8988T (cell line): ENCODE data around the gene NXT1.
"Not testable (repeated sequence)": the region's sequence is repeated elsewhere in the genome, so short reads cannot be mapped to it uniquely, and the experiment has no call there.

Experiments used
- DNase-seq: peaks from one replicate; pipeline ENCODE4 v3.0.0; 2011

The NXT1 gene

DNA sequence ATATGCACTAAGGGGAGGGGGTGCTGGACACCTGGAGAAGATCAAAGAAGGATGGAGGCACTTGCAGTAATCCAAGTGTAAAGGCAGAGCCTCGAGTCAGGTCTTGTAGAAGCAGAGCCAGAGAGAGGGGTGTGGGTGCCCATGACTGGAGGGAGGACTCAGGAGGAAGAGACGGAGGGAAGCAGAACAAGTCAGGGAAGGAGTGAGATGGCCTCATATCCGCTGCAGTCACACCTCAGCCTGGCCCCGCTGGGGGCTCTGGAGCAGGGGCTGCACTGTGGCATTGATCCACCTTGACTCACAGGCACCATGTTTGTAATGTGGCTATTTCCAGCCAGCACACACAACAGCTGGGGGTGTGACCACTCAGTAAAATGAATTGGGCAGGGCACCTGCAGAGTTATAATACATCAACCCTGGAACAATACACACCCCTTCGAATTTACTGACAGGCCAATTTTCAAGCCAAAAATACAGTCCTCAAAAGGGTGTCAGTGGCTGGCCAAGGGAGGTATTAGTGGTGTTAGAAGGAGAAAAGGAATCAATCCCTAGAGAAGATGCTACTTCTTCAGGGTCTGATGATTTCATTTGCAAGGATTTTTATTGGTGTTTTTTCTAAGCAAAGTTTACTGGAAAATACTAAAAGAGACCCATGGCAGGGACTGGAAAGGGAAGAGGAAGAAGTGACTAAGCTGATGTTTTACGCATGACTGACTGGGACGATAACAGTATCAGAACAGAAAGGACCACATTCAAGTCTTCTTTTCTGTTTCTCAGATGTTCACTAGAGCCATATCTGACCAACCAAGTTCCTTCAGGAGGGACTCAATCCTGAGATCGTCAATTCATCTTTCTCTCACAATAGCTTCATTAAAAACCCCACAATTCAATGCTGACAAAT, 18.9 kb upstream of the NXT1 start:
- no peak for DNase-seq

DNA sequence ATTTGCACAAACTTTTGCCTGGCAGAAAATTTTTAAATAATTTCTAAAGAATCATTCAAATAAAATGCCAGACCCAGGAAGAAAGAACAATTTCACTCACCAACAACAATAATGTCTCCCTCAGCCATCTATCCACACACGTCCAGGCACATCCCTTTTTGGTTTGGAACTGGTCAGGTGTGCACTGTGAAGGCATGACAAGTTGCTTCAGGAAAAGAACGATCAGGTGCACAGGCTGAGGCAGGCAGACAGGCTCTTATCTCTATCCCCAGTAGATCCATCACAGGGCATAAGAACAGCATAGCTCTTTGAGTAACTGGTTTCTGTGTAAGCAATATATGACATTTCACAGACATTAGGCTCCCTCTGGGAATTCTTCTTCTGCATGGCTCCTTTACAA, 18.1 kb upstream of the NXT1 start:
- no peak for DNase-seq

DNA sequence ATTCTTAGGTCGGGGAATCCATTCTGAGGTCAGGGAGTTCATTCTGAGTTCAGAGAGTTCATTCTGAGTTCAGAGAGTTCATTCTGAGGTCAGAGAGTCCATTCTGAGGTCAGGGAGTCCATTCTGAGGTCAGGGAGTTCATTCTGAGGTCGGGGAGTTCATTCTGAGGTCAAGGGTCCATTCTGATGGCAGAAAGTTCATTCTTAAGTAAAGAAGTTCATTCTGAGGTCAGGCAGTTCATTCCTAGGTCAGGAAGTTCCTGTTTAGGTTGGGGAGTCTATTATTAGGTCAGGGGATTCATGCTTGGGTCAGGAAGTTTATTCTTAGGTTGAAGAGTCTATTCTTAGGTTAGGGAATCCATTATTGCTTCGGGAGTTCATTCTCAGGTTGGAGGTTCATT, 16.5 kb upstream of the NXT1 start:
- DNase-seq: no peak

DNA sequence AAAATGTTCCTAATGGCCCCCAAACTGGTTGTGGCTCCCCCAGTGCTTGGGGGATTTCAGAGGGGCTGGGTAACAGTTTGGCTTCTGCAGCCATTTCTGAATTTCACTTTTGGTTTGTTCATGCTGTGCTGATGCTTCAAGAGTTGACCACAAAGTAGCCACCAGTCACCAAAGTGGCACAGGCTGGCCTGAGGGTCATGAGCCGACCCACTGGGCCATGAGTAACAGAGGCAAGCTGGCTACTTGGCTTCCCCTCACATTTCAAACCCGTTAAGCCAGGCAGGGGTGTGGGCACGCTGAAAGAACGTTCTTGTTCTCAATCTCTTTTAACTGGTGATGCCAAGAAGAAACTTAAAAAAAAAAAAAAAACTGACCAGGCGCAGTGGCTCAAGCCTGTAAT, 15.1 kb upstream of the NXT1 start:
- no peak for DNase-seq

DNA sequence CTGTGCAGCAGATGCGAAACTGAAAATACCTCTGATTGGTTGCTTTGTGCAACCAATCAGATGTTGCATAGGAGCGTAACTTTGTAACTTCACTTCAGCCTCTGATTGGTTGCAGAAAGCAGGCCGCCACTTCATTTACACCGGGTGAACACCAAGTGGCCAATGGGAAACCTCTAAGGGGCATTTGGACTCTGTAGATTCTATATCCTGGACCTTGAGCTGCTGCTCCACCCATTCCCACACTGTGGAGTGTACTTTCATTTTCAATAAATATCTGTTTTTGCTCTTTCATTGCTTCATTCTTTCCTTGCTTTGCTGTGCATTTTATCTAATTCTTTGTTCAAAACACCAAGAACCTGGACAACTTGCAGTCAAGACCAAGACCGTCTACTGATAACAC, 14.1 kb upstream of the NXT1 start:
- DNase-seq: no peak

DNA sequence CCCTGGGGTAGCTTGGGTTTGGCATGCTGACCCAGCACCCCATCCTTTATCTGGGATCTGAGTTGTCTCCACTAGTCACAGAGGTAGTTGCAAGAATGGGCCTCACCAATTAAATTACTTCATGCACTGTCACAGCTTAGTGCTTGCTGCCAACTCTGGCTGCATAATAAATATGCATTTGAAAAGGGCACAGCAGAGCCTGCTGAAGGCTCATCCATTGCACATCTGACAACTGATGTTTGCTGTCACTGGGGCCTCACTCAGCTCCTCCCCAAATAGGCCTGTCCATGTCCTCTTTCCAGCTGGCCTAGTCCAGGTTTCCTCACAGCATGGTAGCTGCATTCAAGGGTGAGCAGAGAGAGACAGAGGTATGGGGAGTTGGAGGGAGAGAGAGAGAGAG, 13.3 kb upstream of the NXT1 start:
- DNase-seq: no peak

DNA sequence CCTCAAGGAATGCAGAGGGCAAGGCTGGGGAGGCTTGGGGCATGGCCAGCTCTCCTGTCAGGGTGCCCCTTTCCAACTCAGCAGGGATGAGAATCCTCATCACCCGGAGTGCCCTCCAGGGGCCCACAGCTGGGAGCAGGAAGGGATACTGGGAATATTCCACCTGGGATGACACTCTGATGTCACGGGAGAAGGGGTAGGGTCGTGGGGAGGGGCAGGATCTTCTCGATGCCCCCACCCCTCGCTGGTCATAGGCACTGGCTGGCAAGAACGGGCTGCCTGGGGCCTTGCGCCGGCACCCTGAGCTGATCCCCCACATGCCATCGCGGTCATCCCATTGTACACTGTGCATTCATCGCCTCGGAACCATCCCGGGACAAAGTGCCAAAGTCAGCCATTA, 10.6 kb upstream of the NXT1 start:
- no peak for DNase-seq

DNA sequence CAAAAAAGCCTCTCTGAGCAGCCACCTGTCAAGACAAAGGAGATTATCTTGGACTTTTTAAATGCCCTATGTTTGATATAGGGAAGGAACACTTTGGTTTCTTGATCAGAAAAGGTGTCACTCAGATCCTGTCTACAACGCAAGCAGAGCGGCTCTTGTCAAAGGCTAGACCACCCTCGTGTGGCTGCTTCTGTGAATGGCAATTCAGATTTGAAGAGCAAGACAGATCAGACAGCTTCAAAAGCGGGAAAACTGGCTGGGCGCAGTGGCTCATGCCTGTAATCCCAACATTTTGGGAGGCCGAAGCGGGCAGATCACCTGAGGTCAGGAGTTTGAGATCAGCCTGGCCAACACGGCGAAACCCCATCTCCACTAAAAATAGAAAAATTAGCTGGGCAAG, 10.1 kb upstream of the NXT1 start:
- peak; percentile 61 for DNase-seq

DNA sequence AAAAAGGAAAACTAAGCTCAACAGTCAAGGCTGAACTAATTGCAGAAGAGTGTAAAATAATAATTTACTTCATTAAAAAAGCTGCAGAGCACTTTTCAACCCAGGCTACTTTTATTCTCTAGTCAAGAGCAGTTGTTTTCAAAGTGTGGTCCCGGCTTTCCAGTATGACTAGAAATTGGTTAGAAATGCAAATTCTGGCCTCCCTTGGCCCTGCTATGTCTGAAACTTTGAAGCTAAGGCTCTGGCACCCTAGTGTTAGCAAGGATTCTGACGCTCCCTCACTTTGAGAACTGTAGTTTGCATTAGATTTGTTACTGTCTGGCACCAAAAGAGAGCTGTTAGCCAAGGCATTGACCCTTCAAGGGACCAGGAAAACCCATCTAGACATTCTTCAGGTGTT, 9.5 kb upstream of the NXT1 start:
- no peak for DNase-seq

DNA sequence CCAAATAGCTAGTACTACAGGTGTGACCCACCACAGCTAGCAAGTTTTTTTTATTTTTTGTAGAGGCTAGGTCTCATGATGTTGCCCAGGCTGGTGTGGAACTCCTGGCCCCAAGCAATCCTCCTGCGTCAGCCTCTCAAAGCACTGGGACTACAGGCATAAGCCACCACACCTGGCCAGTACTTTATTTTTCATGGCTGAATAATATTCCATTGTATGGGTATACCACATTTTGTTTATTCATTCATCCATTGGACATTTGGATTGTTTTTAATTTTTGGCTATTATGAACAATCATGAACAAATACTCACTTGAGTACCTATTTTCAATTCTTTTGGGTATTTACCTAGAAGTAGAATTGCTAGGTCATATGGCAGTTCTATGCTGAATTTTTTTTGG, 7.0 kb upstream of the NXT1 start:
- DNase-seq: no peak

DNA sequence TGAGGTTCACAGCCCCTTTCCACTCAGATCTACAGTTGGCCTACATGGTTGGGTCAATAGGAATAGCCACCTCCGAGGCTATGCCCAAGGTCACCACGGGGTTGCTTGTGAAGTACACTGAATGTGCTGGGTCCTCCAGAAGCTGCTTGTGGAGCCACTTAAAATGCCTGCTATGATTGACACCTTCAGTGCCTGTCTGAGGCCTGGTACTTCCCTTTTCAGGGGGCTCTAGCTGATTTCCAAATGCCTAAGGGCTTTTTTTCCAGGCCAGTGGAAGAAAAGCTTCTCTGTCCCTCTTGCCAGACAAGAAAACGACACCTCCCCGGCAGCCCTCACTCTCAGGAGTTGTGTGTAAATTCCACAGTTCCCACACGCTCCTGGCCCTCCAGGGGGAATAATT, 6.3 kb upstream of the NXT1 start:
- DNase-seq: no peak

DNA sequence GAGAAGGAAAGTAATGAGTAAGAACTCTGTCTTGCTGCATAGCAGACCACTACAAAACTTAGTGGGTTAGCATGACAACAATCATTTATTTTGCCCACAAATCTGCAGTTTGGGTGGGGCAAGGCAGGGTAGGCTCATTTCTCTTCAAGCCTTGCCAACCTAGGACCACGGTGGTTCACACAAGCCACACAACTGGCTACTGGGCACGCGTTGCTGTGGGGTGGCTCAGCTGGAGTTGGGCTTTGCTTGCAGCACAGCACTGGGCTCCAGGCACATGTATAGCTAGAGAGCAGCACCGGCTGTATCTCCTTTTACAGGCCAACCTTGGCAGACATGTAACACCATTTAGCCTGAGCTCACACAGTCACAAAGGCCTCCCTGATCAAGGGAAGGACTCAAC, 4.6 kb upstream of the NXT1 start:
- DNase-seq: no peak

DNA sequence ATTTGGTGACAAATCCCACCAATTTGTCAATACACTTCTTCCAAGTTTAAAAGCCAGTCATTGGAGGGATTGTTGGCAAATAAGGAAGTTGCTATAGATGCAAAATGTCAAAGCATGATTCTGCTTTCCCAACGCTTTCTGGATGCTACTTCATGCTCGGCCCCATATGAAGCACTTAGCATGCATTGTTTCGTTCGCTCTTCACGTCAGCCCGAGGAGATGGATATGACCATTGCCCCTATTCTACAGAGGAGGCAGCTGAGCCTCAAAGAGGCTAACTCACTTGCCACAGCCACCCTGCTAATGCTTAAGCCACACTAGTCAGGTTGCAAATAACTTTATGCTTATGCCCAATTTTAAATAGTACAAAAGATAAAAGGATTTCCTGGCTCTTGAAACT, 2.8 kb upstream of the NXT1 start:
- DNase-seq: no peak

DNA sequence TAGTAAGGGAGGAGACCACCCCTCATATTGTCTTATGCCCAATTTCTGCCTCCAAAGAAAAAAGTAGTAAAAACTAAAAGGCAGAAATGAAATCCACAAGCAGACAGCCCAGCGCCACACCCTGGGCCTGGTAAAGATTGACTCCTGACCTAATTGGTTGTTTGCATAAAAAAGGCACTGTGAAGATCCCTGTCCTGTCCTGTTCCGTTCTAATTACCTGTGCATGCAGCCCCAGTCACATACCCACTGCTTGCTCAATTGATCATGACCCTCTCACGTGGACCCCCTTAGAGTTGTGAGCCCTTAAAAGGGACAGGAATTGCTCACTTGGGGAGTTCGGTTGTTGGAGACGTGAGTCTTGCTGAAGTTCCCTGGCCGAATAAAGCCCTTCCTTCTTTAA, 2.1 kb upstream of the NXT1 start:
- not testable (repeated sequence) for DNase-seq

DNA sequence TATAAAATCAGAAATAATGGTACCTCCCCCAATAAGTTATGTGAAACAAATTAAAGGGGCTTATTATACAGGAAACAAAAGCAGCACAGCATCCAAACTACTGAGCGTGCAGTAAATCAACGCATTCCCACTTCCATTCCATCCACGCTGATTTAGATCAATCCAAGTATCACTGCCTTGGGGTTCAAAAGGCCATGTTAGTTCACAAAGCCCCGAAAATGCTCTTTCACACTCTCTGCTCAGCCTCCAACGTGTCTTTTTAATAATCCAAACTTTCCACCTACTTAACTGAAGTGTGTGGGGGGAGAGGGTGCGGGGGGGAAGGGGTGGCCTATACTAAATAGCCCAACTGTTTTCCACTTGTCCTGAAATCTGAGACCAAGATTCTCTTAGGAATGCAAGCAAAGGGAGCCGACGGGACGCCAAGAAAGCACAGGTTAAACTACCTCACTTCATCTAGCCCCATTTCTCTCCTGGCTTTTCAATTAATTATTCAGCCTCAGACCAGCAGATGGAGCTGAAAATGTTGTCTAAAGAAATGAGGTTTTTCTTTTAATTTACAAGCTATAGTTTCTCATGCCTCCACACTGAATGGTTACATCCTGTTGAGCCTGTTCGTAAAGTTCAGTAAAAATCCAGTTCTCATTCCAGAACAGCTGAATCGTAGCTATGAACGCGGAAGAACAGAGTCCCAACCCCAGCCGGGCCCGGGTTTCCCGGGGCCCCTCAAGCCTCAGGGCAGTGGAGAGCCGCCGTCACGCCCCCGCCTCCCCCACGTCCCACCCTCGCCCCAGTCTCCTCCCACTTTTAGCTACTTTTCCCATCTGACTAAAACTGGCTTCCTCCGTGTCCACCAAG, 1.0 kb upstream of the NXT1 start:
- DNase-seq: peak; percentile 70

DNA sequence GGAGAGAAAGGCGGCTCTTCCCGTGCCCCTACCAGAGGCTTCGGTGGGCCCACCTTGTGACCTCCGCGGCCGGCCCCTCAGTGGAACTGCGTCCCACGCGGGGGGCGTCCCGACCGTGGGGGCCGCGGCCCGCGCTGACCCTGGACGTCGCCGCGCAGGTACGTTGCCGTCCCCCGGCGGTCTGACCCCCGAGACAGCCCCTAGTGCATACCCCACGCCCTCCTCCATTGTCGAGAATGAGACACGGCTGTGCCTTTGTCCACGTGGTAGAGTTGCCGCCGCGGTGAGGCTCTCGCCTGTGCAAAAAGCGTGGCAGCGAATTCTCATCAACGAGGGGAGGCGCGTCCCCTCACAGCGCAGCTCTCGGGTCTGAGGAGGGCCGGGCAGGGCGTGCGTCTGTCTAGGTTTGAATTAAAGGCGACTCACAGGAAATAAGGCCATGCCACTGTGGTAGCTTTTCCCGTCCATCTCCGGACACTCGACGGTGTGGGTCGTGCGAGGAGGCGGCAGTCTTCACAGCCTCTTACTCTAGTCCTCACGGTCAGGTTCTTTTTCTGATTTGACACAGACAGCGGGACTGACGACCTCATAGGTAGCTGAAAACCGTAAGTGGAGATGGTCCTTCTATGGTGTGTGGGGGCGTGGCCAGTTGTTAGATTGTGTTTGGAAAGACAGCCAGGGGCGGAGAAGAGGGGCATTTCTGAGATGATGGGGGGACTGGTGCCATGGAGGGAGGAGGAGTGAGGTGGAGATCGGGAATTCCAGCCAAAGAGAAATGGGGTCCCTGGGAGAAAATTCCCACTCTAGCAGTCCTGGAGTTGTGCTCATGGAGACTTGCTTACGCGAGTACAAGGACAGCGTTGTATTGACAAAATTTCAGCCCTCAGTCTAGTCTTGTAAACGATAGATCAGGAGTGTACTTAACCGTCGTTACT, 580 bp downstream of the NXT1 start:
- DNase-seq: no peak

DNA sequence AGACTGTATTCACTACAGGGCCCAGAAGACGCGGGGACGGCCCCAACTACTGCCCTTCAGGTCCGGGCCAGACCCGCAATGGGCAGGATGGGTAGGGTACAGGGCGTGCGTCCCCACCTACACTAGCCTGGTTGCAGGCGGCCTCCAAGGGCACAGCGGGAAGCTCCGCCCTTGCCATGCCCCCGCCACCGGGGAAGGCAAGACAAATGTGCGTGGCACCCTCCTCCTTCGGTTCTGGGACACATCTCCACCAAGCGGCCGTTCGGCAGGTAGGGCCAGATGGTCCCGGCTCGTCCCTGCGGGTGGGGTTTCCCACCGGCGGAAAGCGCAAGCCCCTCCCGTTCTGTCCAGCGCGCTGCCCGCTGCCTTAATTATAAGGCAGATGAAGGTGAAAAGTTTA, 5.6 kb downstream of the NXT1 start:
- DNase-seq: no peak

DNA sequence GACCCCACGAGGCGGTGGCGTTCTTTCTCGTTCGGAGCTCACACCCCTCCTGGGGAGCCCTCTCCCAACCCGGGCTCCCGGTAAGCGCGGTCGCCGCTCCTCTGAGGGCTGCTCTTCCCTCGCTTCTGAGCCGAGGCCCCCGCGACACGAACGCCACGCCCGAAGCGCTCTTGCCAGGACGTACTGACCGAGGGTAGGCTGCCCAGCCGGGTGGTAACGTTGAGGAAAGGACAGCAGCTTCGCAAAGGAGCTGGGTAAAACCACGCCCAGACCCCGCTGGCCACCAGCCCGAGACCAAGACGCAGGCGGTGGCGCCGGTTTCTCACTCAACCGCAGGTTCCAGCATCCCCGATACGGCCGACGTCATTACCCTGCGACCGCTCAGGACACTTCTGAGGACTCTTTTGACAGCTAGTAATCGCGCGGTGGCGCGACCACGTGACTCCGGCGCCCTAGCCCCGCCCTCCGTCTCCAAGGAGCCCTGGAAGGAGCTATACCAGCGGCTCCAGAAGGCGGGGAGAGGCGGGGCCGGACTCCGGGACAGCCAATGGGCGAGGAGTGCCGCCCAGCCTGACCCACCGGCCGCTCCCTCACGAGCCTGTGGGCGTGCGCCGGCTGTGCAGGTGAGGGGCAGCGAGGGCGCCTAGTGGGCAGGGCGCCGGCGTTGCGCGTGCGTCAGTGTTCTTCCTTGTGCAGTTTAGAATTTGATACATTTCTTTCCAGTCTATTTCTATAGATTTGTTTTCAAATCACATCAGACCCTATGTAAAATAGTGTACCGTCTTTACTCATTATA, 7.4 kb downstream of the NXT1 start:
- peak; percentile 75 for DNase-seq

DNA sequence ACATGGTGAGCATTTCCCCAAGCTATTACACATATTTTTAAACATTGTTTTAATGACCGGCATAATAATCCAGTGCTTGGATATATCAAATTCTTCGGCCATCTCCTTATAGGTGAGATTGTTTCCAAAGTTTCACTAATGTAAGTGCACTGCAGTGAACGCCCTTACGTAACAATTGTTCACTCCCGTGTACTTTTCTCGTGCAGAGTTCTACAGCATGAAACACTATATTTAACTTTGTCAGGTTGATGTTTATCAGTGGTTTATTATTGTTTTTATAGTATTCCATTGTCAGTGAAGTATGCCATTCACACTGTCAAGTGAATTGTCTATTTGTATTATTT, 7.9 kb downstream of the NXT1 start:
- DNase-seq: no peak

DNA sequence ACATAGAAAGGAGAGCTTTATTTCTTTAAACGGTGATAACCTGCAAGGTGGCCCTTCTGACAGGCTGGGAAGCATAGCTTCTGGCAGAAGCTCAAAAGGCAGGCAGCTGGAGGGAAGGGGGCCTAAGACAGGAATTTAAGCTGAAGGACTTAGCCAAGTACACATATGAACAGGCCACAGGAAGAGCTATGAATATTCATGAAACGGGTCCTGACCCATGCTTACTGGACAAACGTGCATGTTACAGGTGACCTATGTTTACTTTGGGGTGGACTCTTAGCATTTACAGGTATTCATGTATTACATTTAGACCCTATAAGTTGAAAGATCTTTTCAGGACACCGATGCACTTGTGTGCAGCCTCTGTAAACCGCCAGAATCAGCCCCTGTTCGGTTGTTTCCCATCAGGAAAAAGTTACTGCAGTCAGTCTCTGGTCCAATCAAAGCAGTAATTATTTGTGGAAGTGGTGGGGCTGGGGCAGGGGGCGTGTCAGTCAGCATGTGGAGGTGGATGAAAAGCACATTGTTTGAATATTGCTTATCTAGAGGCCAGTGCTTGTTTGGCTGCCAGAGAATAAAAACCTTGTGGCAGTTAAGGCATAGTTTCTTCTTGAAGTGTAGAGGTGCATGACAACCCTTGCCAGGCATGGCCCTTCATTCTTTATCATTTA, 8.5 kb downstream of the NXT1 start:
- DNase-seq: no peak

DNA sequence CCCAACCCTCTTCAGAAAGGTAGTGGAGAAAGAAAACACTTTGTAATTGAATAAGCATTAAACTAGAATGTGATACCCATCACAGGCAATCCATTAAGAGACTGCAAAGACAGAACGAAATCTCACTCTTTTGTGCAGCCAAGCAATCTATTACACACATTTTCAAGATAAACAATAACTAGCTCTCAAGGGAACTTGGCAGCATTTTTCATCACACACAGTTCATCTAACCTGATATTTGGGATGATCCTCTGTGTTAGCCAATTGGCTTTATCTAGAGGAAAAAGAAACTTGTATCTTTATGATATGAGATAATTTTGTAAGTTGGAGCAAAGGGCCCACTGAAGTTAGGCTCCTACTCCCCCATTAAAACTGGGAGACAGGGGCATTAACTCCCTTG, 9.9 kb downstream of the NXT1 start:
- no peak for DNase-seq

DNA sequence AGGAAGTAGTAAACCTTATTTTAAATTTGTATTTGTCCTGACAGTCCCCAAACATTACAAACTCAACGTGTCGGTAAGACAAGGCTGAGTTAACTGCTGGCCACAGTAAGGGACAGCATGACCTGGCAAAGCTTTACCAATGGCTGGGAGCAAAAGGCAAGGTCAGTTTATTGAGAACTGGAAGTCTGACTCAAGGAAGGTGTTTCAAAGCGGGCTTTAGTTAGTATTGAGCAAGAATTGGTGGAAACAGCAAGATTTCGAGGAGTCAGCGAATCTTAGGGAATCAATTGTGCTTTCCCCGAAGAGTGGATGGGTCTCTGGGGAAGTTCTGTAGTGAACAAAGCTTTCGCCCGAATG, 10.5 kb downstream of the NXT1 start:
- DNase-seq: no peak
